Stimulated activated naive CD8-positive, alpha-beta T cell treated with anti-CD3 and anti-CD28 coated beads, Interleukin-15, amount 100 ng/mL, for 72 hours (primary cell): Measurements from ENCODE around the gene B3GALNT2.
"Not testable (repeated sequence)": the region's sequence is repeated elsewhere in the genome, so short reads cannot be mapped to it uniquely, and the experiment has no call there.

Experiments used
- ATAC-seq: fragments of 150-1000 bp; cut with Tn5 transposase; 2 replicates; pipeline ENCODE4 v1.10.0; 2021; ENCODE audit warnings: mild to moderate bottlenecking, moderate library complexity
- DNase-seq, 2 donors: peaks; one replicate each; pipeline ENCODE4 v3.0.0; 2021 to 2022
- H3K27ac Mint-ChIP-seq, 2 donors: one replicate each; pipeline ENCODE4 v1.8.0; 2022; ENCODE audit warnings: mild to moderate bottlenecking in 2 of 2, mixed read lengths in 2 of 2, moderate library complexity in 2 of 2
- H3K27me3 Mint-ChIP-seq: one replicate; pipeline ENCODE4 v1.8.0; 2022; ENCODE audit warnings: mixed read lengths
- H3K4me1 Mint-ChIP-seq: one replicate; pipeline ENCODE4 v1.8.0; 2022; ENCODE audit warnings: mild to moderate bottlenecking, mixed read lengths
- H3K4me3 Mint-ChIP-seq, 2 donors: one replicate each; pipeline ENCODE4 v1.8.0; 2022; ENCODE audit warnings: mild to moderate bottlenecking in 2 of 2, mixed read lengths in 2 of 2, moderate library complexity in 1 of 2
- H3K9me3 Mint-ChIP-seq, 2 donors: one replicate each; pipeline ENCODE4 v1.8.0; 2022; ENCODE audit warnings: mixed read lengths in 2 of 2

B3GALNT2 gene

DNA sequence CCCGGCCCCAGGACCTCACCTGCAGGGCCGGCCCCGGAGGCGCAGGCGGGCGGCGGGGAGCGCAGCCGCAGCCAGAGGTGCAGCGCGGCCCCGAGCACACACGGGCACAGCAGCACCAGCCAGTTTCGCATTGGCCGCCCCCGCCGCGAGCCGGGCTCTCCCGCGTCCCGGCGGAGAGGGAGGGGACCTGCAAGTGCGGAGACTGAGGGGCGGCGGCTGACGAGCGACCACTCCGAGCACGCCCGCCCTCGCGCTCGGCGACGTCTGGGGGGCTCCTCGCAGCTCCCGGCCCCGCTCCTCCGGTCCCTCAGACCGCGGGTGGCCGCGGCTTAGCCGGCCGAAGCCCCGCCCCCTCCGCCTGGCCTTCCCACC, at the start of gene B3GALNT2:
B3GALNT2 (minus strand) TSS at position 331 of the 372 bp plus-strand sequence; CDS start at position 131, 200 bp downstream.
- Mint-ChIP-seq H3K4me3 (peak within 1 kb of the TSS; percentile 93 to 99), H3K9me3 (no peaks in the 10 kb centered on the region), H3K27me3 (no peaks in the 10 kb centered on the region), H3K27ac (peak within 1 kb of the TSS; percentile 93 to 99), H3K4me1 (peaks cover 35% of the 10 kb centered on the region)
- DNase-seq = no peak
- ATAC-seq = peak; percentile 81

DNA sequence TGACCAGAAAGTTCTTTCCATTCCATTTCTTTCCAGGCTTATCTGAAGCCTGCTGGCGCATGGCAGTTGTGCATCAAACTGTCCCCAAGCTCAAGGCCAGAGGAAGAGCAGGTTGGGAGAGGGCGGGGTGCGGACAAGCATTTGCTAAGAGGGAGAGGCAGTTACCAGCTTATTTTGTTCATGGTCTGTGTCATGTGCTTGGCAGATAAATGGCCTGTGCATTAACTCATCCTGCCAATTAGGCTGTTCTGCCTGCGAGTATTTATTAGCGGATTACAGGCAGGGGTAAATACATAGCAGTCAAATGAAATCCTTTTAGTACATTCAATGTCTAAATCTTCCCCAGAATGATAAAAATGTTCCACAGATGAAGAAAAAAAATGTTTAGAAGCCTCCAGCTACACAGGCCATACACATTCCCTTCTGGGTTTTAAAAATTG, 48.9 kb upstream of the B3GALNT2 start:
- Mint-ChIP-seq H3K27me3 (no peaks in the 10 kb centered on the region), H3K27ac (peak overlapping the region in 1 of 2 donors; percentile 3), H3K9me3 (no peaks in the 10 kb centered on the region), H3K4me1 (no peaks in the 10 kb centered on the region), H3K4me3 (no peak overlapping the region)
- no peak for ATAC-seq
- DNase-seq = no peak

DNA sequence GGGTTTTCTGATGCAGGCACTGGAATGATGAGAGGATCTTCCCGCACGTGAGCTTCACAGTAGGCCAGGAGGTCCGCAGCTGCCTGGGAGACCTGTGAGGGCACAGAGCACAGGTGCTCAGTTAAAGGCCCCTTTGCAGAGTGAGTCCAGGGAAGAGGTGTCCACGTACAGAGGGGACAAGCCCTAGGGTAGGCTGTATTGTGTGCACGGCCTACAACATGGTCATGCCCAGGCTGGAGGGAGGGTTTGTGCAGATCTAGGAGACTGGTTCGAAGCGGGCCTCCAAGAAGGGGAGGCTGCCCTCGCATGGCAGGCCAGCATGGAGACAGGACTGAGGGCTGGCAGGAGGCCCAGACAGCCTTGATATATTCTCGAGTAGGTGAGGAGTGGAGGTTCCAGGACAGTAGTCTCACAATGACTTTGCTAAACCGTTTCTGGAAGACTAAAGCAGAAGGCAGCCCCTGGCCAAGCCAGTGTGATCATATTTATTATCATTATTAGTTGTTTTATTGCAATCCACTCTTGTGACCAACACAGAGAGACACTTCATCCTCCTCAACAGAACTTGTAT, 48.0 kb upstream of the B3GALNT2 start:
- Mint-ChIP-seq H3K27ac (no peak overlapping the region), H3K4me3 (no peak overlapping the region), H3K4me1 (no peaks in the 10 kb centered on the region), H3K27me3 (no peaks in the 10 kb centered on the region), H3K9me3 (no peaks in the 10 kb centered on the region)
- DNase-seq (no peak), ATAC-seq (no peak)

DNA sequence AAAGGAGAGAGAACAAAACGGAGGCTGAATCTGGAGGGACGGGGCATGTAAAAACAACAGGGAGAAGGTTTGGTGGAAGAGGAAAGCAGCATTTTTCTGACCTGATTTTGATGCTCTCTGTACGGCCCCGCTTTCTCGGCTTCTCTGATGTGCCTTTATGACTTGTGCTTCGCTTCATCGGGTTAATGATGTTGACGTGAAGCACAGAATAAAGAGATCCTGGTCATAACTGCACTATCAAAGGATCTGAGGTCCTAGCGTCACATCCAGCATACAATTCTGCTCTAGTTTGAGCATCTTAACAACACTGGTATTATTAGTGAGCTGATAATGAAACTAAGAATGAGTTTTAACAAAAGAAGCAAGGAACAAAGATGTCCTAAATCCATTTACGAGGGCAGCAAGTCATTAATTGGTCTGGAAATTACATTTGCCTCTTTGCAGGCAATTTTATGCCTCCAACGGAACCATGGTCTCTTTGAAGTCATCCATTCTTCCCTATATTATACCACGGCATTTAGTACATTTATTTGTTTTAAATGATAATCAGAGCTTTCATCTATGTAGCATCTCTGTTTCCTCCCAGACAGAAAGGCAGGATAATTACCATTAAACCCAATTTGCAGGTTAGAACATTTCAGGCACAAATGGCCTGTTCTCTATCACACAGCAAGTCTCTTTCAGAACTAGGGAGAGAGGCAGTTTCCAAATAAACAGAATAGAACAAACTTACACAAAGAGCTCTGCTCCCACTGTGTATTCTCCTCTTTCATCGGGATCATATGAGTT, 45.3 kb upstream of the B3GALNT2 start:
- Mint-ChIP-seq H3K4me1 (no peaks in the 10 kb centered on the region), H3K4me3 (no peak overlapping the region), H3K9me3 (no peaks in the 10 kb centered on the region), H3K27ac (no peak overlapping the region), H3K27me3 (peaks cover 15% of the 10 kb centered on the region)
- DNase-seq (no peak), ATAC-seq (no peak)

DNA sequence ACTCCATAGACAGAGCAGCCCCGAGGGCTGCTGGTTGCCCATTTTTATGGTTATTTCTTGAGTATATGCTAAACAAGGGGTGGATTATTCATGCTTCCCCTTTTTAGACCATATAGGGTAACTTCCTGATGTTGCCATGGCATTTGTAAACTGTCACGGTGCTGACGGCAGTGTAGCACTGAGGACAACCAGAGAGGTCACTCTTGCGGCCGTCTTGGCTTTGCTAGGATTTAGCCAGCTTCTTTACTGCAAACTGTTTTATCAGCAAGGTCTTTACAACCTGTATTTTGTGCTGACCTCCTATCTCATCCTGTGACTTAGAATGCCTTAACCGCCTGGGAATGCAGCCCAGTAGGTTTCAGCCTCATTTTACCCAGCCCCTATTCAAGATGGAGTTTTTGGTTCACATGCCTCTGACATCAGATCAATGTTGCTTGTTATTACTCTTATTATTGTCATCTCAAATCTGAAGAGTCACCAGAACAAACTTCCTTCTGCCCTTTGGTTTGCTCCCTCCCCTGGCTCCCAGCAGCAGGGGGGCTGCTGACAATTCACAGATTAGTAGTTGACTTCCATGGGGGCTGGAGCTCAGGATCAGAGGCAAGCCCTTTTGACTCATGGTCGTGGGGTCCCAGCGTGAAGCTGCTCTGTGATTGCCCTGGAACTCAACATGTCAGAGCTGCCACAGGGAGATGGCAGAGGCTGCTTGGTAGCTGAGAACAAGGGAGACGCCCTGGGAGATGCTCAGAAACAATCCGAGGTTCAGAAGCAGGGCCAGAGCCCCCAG, 42.3 kb upstream of the B3GALNT2 start:
- not testable (repeated sequence) for H3K4me1 Mint-ChIP-seq, ATAC-seq, H3K9me3 Mint-ChIP-seq, H3K4me3 Mint-ChIP-seq, DNase-seq, H3K27ac Mint-ChIP-seq
- H3K27me3 Mint-ChIP-seq = peaks cover 15% of the 10 kb centered on the region

DNA sequence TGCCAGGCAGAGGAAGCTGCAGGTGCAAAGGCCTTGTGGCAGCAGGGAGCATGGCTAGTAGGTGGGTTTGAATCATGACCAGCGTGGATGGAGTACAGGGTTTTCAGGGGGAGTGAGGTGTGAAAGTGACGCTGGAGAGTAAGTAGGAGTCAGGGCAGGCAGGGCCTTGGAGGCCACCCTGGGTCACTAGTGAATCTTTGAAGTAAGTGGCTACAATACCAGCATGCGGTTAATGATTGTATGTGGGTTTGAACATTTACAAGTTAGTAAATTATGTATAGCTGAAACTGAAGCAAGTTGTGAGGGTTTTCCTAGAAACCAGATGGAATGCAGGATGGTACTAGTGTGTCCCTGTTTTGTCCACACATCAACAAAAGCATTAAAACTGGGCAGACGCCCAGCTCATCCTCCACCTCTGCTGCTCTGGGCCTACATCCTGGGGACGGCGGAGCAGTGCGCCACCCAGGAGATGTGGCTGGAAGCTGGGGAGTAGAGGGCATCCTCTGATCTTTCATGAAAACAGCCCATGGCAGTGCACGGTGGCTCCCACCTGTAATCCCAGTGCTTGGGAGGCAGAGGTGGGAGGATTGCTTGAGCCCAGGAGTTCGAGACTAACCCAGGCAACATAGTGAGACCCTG, 41.2 kb upstream of the B3GALNT2 start:
- Mint-ChIP-seq H3K4me1 (no peaks in the 10 kb centered on the region), H3K4me3 (no peak overlapping the region), H3K27me3 (peaks cover 15% of the 10 kb centered on the region), H3K9me3 (no peaks in the 10 kb centered on the region), H3K27ac (peak overlapping the region in 1 of 2 donors; percentile 36)
- ATAC-seq = no peak
- DNase-seq = no peak

DNA sequence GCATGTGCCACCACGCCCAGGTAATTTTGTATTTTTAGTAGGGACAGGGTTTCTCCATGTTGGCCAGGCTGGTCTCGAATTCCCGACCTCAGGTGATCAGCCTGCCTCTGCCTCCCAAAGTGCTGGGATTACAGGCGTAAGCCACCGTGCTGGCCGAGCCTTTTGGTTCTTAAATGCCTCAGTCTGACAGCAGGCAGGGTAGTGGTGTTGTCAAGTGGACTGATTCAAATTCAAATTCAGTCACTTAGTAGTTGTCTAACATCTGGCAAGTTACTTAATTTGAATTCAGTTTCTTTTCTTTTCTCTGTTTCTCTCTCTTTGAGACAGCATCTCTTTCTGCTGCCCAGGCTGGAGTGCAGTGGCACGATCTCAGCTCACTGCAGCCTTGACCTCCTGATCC, 38.6 kb upstream of the B3GALNT2 start:
- H3K4me1 Mint-ChIP-seq, DNase-seq, H3K9me3 Mint-ChIP-seq, H3K4me3 Mint-ChIP-seq, ATAC-seq, H3K27ac Mint-ChIP-seq: not testable (repeated sequence)
- H3K27me3 Mint-ChIP-seq = peaks cover 15% of the 10 kb centered on the region

DNA sequence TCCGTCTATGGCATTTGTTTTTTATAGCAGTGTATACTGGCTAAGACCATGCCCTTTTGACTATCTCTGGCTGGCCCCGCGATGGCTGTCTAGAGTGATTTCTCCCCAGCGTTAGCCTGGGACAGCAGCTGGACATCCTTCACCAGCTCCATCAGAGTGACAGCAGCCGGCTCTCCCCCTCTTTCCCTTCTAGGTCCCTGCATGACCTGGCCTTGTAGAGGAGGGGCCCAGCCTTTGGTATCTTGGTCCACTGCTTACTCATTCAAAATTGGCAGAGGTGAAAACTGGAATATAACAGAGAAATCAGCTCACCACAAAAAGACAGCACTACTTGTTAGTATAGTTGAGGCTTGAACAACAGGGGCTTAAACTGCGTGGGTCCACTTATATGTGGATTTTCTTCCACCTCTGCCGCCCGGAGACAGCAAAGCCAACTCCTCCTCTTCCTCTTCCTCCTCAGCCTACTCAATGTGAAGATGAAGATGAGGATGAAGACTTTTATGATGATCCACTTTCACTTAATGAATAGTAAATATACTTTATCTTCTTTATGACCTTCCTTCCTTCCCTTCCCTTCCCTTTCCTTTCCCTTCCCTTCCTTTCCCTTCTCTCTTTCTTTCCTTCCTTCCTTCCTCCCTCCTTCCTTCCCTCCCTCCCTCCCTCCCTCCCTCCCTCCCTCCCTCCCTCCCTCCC, 29.4 kb upstream of the B3GALNT2 start:
- DNase-seq = no peak
- no peaks in the 10 kb centered on the region for H3K4me1 Mint-ChIP-seq
- H3K9me3 Mint-ChIP-seq = no peaks in the 10 kb centered on the region
- peaks cover 7% of the 10 kb centered on the region for H3K27me3 Mint-ChIP-seq
- no peak overlapping the region for H3K4me3 Mint-ChIP-seq
- no peak overlapping the region for H3K27ac Mint-ChIP-seq
- no peak for ATAC-seq

DNA sequence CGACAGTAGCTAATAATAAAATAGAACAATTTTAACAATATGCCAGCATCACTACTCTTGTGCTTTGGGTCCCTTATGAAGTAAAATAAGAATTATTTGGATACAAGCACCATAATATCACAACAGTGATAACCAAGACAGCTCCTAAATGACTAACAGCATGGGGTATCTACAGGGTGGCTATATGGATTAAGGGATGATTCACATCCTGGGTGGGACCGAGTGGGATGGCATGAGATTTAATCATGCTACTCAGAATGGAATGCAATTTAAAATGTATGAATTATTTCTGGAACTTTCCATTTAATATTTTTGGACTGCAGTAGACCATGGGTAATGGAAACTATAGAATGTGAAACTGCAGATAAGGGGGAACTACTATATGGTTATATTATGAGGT, 28.1 kb upstream of the B3GALNT2 start:
- DNase-seq (no peak), ATAC-seq (no peak)
- Mint-ChIP-seq H3K4me3 (no peak overlapping the region), H3K9me3 (no peaks in the 10 kb centered on the region), H3K27ac (no peak overlapping the region), H3K4me1 (no peaks in the 10 kb centered on the region), H3K27me3 (peaks cover 7% of the 10 kb centered on the region)

DNA sequence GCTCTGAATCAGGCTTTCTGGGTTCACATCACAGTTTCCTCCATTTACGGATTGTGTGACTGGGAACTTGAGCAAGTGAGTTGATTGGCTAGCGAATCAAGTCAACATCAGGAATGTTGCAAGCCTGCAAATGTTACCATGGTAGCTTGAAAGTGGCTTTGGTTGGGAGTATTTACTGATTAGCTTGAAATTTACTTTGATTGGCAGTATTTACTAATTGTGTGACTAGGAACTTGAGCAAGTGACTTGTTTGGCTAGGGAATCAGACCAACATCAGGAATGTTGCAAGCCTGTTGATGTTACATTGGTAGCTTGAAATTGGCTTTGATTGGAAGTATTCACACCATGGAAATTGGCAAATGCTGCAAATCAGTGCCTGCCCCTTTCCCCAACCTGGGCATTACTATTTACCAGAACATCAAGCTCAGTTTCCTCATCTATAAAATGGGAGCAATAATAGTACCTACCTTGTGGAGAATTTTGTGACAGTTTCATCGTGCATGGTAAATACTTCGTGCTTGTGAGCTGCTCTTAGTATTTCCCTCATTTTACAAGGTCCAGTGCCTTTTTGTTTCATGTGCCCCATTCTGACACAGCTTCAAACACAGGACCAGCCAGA, 23.1 kb upstream of the B3GALNT2 start:
- ATAC-seq (no peak), DNase-seq (no peak)
- Mint-ChIP-seq H3K4me3 (no peak overlapping the region), H3K9me3 (no peaks in the 10 kb centered on the region), H3K4me1 (peaks cover 7% of the 10 kb centered on the region), H3K27me3 (peaks cover 7% of the 10 kb centered on the region), H3K27ac (no peak overlapping the region)

DNA sequence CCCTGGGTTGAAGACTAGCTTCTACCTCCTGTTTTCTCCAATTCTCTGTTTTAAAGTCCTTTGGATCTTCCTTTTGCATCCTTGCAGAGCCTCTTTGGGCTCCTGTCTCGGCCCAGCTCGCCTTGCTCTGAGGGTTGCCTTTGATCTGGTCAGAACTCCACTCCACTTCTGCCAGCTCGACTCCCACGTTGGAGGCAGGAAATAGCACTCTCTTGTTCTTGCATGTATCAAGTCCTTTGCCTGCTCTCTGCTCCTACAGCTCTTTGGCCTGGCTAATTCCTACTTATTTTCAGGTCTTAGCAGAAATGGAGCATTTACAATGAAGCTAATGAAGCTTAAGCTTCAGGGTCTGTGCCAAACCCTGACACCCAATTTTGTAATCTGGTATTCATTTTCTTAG, 21.1 kb upstream of the B3GALNT2 start:
- ATAC-seq (no peak), DNase-seq (no peak)
- Mint-ChIP-seq H3K4me1 (peaks cover 7% of the 10 kb centered on the region), H3K9me3 (no peaks in the 10 kb centered on the region), H3K4me3 (no peak overlapping the region), H3K27ac (no peak overlapping the region), H3K27me3 (no peaks in the 10 kb centered on the region)

DNA sequence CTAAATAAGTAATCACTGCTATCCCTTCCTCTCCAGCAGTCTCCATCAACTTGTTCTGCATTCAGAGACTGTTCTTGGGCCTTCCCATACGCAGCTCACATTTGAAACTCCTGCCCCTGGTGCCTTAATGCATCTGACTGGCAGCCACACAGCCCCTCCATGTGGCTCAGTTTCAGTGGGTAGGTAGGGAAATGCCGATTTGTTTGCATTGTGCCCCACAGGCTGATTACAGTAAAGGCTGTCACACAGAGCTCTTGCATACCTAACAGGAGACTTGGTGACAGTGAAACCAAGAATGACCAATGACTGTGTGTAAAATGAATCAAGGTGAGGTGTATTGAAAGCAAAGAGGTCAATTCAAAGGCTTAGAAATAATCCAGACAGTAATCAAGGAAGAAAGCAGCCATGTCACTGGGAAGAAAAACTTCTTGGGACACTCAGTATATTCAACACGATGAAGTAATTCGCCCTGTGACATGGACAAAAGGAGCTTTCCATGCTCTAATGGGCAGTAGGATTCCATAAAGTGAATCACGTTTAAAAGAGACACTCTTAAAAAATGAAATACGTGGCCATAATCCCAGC, 12.7 kb upstream of the B3GALNT2 start:
- H3K4me3 Mint-ChIP-seq = no peak overlapping the region
- no peaks in the 10 kb centered on the region for H3K9me3 Mint-ChIP-seq
- H3K27ac Mint-ChIP-seq = no peak overlapping the region
- ATAC-seq = peak; percentile 87
- peak in 1 of 2 donors; percentile 28 for DNase-seq
- peaks cover 4% of the 10 kb centered on the region for H3K27me3 Mint-ChIP-seq
- H3K4me1 Mint-ChIP-seq = peaks cover 5% of the 10 kb centered on the region

DNA sequence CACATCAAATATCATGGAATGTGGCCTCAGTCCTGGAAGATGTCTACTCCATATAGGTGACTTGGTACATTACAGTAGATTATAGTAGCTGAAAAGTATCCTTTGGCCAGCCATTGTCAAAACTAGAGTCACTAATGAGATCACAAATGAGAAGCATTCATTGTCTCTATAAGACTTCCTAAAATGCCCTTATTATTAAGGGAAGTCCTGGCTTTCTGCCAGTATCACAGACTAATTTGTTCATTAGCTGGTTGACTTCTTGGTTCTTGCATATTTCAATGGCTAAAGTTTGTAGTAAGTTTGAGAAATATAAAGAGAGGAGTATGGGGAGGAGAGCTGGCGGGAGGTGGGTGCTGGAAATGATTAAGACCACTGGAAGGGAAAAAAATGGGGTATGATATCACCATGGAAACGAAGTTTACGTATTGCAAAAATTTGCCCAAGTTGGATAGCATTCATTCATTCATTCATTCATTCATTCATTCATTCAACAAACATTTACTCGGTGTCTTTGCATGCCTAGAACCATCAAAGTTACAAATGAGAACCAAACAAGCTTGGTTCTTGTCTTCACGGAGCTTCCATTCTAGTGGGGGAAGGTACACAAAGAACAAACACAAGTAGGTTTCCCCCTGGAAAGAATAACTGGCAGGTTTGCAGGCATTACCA, 11.7 kb upstream of the B3GALNT2 start:
- Mint-ChIP-seq H3K9me3 (no peaks in the 10 kb centered on the region), H3K27me3 (peaks cover 9% of the 10 kb centered on the region), H3K27ac (no peak overlapping the region), H3K4me1 (peaks cover 5% of the 10 kb centered on the region), H3K4me3 (no peak overlapping the region)
- ATAC-seq (no peak), DNase-seq (no peak)
